SU-DHL-6 (cell line): ENCODE results near the gene GATAD2B.
"Not testable (repeated sequence)": the region's sequence is repeated elsewhere in the genome, so short reads cannot be mapped to it uniquely, and the experiment has no call there.

Source experiments
- H2AFZ ChIP-seq: fragments of 200-600 bp; sonication (generic); 2 replicates; pipeline ENCODE4 v1.6.1; 2014; ENCODE audit warnings: low read depth, mild to moderate bottlenecking, moderate library complexity, mixed read lengths, antibody characterized with exemption, low read length; ENCODE audit not compliant: severe bottlenecking
- H3F3A ChIP-seq: fragments of 200-600 bp; shearing (Covaris generic); 2 replicates; pipeline ENCODE4 v1.6.0; 2016; ENCODE audit warnings: antibody characterized with exemption, mild to moderate bottlenecking; ENCODE audit not compliant: insufficient read depth
- H3K27ac ChIP-seq: fragments of 200-600 bp; sonication (generic); 2 replicates; pipeline ENCODE4 v1.5.1; 2016; ENCODE audit warnings: low read depth, mild to moderate bottlenecking, low read length, moderate library complexity, mixed read lengths
- H3K27me3 ChIP-seq: fragments of 200-600 bp; sonication (generic), shearing (Covaris generic); 2 replicates; pipeline ENCODE4 v1.6.0; 2014; ENCODE audit warnings: mild to moderate bottlenecking, low read length
- H3K36me3 ChIP-seq: fragments of 200-600 bp; sonication (generic); 2 replicates; pipeline ENCODE4 v1.6.1; 2014; ENCODE audit warnings: mild to moderate bottlenecking, low read length, mixed read lengths
- H3K4me2 ChIP-seq: fragments of 300-600, 200-600 bp; shearing (Covaris generic), sonication (generic); 2 replicates; pipeline ENCODE4 v1.6.0; 2014; ENCODE audit warnings: low read length, low read depth, mild to moderate bottlenecking; ENCODE audit not compliant: poor library complexity, severe bottlenecking
- H3K4me3 ChIP-seq: fragments of 200-600 bp; sonication (generic); 2 replicates; pipeline ENCODE4 v1.5.1; 2014; ENCODE audit warnings: antibody characterized with exemption, low read length, mild to moderate bottlenecking, mixed read lengths; ENCODE audit not compliant: insufficient read depth, poor library complexity, severe bottlenecking
- H3K79me2 ChIP-seq: fragments of 200-600 bp; sonication (generic); 2 replicates; pipeline ENCODE4 v1.6.1; 2014; ENCODE audit warnings: mild to moderate bottlenecking, low read length, moderate library complexity; ENCODE audit not compliant: insufficient read depth
- H3K9ac ChIP-seq: fragments of 200-600 bp; sonication (generic); 2 replicates; pipeline ENCODE4 v1.7.0; 2014; ENCODE audit warnings: mild to moderate bottlenecking, low read length
- H3K9me2 ChIP-seq: fragments of 200-600 bp; sonication (generic); replicated peaks from 2 replicates; pipeline ENCODE4 v1.6.1; 2014; ENCODE audit warnings: low read length; ENCODE audit not compliant: insufficient read depth
- H3K9me3 ChIP-seq: fragments of 200-600 bp; sonication (generic); 2 replicates; pipeline ENCODE4 v1.6.1; 2014; ENCODE audit warnings: low read length, mixed read lengths; ENCODE audit not compliant: insufficient read depth
- H4K20me1 ChIP-seq: fragments of 200-600 bp; sonication (generic); 2 replicates; pipeline ENCODE4 v1.6.1; 2014; ENCODE audit warnings: low read depth, mild to moderate bottlenecking, antibody characterized with exemption, low read length, moderate library complexity, mixed read lengths
- EZH2phosphoT487 ChIP-seq: fragments of 200-600 bp; sonication (generic), shearing (Covaris generic); conservative IDR thresholded peaks from 2 replicates; pipeline ENCODE4 v1.6.1; 2018; ENCODE audit warnings: mild to moderate bottlenecking, antibody characterized with exemption, low read length, moderate library complexity, mixed read lengths
- TF ChIP-seq, protein P1 (sequence below): fragments of 200-600 bp; sonication (generic); IDR thresholded peaks from one replicate; pipeline ENCODE4 v1.5.1; 2017; ENCODE audit warnings: antibody characterized with exemption, mild to moderate bottlenecking, low read length, moderate library complexity; ENCODE audit not compliant: insufficient read depth, poor library complexity, severe bottlenecking

The GATAD2B gene

DNA sequence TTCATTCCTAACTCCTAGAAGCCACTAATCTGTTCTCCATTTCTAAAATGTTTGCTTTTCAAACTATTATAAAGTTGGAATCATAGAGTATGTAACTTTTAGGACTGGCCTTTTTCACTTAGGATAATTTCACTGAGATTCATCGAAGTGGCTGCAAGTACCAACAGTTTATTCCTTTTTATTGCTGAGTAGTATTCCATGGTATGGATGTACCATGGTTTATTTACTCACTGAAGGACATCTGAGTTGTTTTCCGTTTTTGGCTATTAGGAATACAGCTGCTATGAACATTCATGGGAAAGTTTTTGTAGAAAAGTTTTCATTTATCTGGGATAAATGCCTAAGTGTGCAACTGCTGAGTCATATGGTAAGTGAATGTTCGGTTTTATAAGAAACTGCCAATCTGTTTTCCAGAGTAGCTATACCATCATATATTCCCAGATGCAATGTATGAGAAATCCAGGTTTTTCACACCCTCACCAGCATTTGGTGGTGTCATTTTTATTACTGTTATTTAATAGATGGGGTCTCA lies 81.2 kb downstream of the GATAD2B start:
- H3F3A ChIP-seq, result peaks cover 65% of the 10 kb centered on the region
- H3K27me3 ChIP-seq, result no peaks in the 10 kb centered on the region
- H3K27ac ChIP-seq, result peak overlapping the region; percentile 92
- H3K4me3 ChIP-seq, result peak overlapping the region; percentile 21
- H3K9ac ChIP-seq, result peak overlapping the region; percentile 7; the same call in 1 of the 2 replicates
- no peaks in the 10 kb centered on the region for H3K9me3 ChIP-seq
- H4K20me1 ChIP-seq, result no peaks in the 10 kb centered on the region
- no peaks in the 10 kb centered on the region for H3K36me3 ChIP-seq
- H3K9me2 ChIP-seq, result no peaks in the 10 kb centered on the region
- H3K4me2 ChIP-seq, result peak overlapping the region; percentile 65
- peaks cover 74% of the 10 kb centered on the region for H3K79me2 ChIP-seq
- TF ChIP-seq, protein P1, sequence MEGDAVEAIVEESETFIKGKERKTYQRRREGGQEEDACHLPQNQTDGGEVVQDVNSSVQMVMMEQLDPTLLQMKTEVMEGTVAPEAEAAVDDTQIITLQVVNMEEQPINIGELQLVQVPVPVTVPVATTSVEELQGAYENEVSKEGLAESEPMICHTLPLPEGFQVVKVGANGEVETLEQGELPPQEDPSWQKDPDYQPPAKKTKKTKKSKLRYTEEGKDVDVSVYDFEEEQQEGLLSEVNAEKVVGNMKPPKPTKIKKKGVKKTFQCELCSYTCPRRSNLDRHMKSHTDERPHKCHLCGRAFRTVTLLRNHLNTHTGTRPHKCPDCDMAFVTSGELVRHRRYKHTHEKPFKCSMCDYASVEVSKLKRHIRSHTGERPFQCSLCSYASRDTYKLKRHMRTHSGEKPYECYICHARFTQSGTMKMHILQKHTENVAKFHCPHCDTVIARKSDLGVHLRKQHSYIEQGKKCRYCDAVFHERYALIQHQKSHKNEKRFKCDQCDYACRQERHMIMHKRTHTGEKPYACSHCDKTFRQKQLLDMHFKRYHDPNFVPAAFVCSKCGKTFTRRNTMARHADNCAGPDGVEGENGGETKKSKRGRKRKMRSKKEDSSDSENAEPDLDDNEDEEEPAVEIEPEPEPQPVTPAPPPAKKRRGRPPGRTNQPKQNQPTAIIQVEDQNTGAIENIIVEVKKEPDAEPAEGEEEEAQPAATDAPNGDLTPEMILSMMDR, result no peak
- no peak for TF ChIP-seq EZH2phosphoT487
- H2AFZ ChIP-seq, result no peak overlapping the region

DNA sequence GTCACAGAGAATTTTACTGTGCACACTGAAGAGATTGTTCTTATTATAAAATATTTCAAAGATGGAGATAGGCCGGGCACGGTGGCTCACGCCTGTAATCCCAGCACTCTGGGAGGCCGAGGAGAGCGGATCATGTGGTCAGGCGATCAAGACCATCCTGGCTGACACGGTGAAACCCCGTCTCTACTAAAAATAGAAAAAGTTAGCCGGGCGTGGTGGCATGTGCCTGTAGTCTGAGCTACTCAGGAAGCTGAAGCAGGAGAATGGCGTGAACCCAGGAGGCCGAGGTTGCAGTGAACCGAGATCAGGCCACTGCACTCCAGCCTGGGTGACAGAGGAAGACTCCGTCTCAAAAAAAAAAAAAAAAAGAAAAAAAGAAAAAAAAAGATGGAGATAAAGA lies 82.0 kb downstream of the GATAD2B start:
- H3K9me2 ChIP-seq, H2AFZ ChIP-seq, H3K36me3 ChIP-seq, H3K27me3 ChIP-seq, H3K4me3 ChIP-seq, H3K9me3 ChIP-seq, H4K20me1 ChIP-seq: not testable (repeated sequence)
- H3F3A ChIP-seq, result peaks cover 61% of the 10 kb centered on the region
- H3K79me2 ChIP-seq, result peaks cover 77% of the 10 kb centered on the region
- peak overlapping the region; percentile 92 for H3K27ac ChIP-seq
- H3K4me2 ChIP-seq, result peak overlapping the region; percentile 65
- peak overlapping the region; percentile 7; the same call in 1 of the 2 replicates for H3K9ac ChIP-seq

DNA sequence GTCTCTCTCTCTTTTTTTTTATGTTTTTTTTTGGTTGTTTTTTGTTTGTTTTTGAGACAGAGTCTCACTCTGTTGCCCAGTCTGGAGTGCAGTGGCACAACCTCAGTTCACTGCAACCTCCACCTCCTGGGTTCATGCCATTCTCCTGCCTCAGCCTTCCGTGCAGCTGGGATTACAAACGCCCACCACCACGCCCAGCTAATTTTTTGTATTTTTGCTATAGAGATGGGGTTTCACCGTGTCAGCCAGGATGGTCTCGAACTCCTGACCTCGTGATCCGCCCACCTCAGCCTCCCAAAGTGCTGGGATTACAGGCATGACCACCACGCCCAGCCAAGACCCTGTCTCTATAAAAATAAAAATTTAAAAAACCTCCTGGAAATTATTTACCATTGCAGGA lies 88.8 kb downstream of the GATAD2B start:
- not testable (repeated sequence) for H3K4me3 ChIP-seq, H3K27me3 ChIP-seq, H3F3A ChIP-seq, H3K9ac ChIP-seq, H3K9me2 ChIP-seq, H3K36me3 ChIP-seq, H3K4me2 ChIP-seq, H4K20me1 ChIP-seq, H2AFZ ChIP-seq, H3K9me3 ChIP-seq, H3K27ac ChIP-seq
- H3K79me2 ChIP-seq, result peaks cover 82% of the 10 kb centered on the region

DNA sequence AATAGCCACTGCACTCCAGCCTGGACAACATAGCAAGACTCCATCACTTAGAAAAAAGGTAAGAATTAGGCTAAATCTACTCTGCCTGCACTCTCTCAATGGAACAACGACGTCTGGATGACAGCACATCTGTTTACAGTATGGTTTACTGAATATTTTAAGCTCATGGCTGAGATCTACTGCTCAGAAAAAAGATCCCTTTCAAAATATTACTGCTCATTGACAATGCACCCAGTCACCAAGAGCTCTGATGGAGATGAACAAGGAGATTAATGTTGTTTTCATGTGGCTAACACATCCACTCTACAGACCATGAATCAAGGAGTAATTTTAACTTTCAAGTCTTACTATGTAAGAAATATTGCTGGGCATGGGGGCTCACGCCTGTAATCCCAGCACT lies 89.6 kb downstream of the GATAD2B start:
- Histone ChIP-seq H3K79me2 (peaks cover 76% of the 10 kb centered on the region), H3K9me2 (no peaks in the 10 kb centered on the region), H3K27me3 (no peaks in the 10 kb centered on the region), H3K9me3 (no peaks in the 10 kb centered on the region), H3K4me2 (no peak overlapping the region), H3K36me3 (no peaks in the 10 kb centered on the region), H3K9ac (no peak overlapping the region), H2AFZ (no peak overlapping the region), H3F3A (peaks cover 5% of the 10 kb centered on the region; the same call in 1 of the 2 replicates), H3K27ac (no peak overlapping the region), H4K20me1 (no peaks in the 10 kb centered on the region), H3K4me3 (no peak overlapping the region)
- TF ChIP-seq EZH2phosphoT487, result no peak
- TF ChIP-seq, protein P1, result no peak
